ENCODE results near the gene ANKS1B.
"Not testable (repeated sequence)": the region's sequence is repeated elsewhere in the genome, so short reads cannot be mapped to it uniquely, and the experiment has no call there.

ANKS1B gene

GRCh38 chr12:98840325-98840724 is 1144.4 kb downstream of the ANKS1B start:
- no peak for DNase-seq

GRCh38 chr12:98838231-98838647 is 1146.5 kb downstream of the ANKS1B start:
- DNase-seq: no peak

GRCh38 chr12:98837134-98837752 is 1147.5 kb downstream of the ANKS1B start:
- DNase-seq: not testable (repeated sequence)

- no peak for DNase-seq
These were observed 1154.1 kb downstream of the ANKS1B start for GRCh38 chr12:98830657-98831056.

- DNase-seq: no peak
These were observed 1155.7 kb downstream of the ANKS1B start for GRCh38 chr12:98828802-98829600.

GRCh38 chr12:98823012-98823411 is 1161.7 kb downstream of the ANKS1B start:
- DNase-seq: no peak

- no peak for DNase-seq
These were observed 1162.9 kb downstream of the ANKS1B start for GRCh38 chr12:98821866-98822265.

- no peak for DNase-seq
These were observed 1163.5 kb downstream of the ANKS1B start for GRCh38 chr12:98821232-98821631.

- DNase-seq: no peak
These were observed 1164.8 kb downstream of the ANKS1B start for GRCh38 chr12:98819821-98820404.

- DNase-seq: no peak
These were observed 1165.7 kb downstream of the ANKS1B start for GRCh38 chr12:98819071-98819470.

- no peak for DNase-seq
These were observed 1166.5 kb downstream of the ANKS1B start for GRCh38 chr12:98818239-98818638.

- DNase-seq: no peak
These were observed 1167.0 kb downstream of the ANKS1B start for GRCh38 chr12:98817742-98818141.

GRCh38 chr12:98816720-98817119 is 1168.0 kb downstream of the ANKS1B start:
- DNase-seq: no peak

GRCh38 chr12:98814254-98814653 is 1170.5 kb downstream of the ANKS1B start:
- DNase-seq: no peak

GRCh38 chr12:98812225-98812624 is 1172.5 kb downstream of the ANKS1B start:
- DNase-seq: no peak

- no peak for DNase-seq
These were observed 1176.4 kb downstream of the ANKS1B start for GRCh38 chr12:98808243-98808875.

- DNase-seq: no peak
These were observed 1177.5 kb downstream of the ANKS1B start for GRCh38 chr12:98807187-98807586.

- no peak for DNase-seq
These were observed 1181.1 kb downstream of the ANKS1B start for GRCh38 chr12:98803468-98804209.

GRCh38 chr12:98799822-98800221 is 1184.9 kb downstream of the ANKS1B start:
- no peak for DNase-seq

GRCh38 chr12:98799146-98799810 is 1185.5 kb downstream of the ANKS1B start:
- no peak for DNase-seq

- no peak for DNase-seq
These were observed 1187.5 kb downstream of the ANKS1B start for GRCh38 chr12:98797200-98797599.

GRCh38 chr12:98796745-98797144 is 1188.0 kb downstream of the ANKS1B start:
- no peak for DNase-seq

Measured in NCI-H1930 (cell line).